H1 (cell line): Measurements from ENCODE around the gene MSL3B.

Experiments
- CHD7 ChIP-seq: fragments of 300-600 bp; sonication (generic); IDR thresholded peaks from 2 replicates; pipeline ENCODE4 v1.7.1; 2012; ENCODE audit warnings: low read length, moderate library complexity, mild to moderate bottlenecking, inconsistent platforms; ENCODE audit not compliant: insufficient replicate concordance

The MSL3B gene

GRCh38 chr2:233836359-233836758 lies 31.8 kb downstream of the MSL3B start (continued):
- TF ChIP-seq CHD7 = no peak
- TF ChIP-seq, all 59 proteins: peak for 0
